Calu3 (cell line): Measurements from ENCODE around the gene SHD. TPM values are rescaled to one million over a fixed set of nuclear protein-coding genes. Genes with fewer than 3 reads are reported as not detected.
"Not testable (repeated sequence)": the region's sequence is repeated elsewhere in the genome, so short reads cannot be mapped to it uniquely, and the experiment has no call there.

Experiments used
- BruUV-seq: library from RNA; stranded (reverse); fragments of 400-500 nt; replicated peaks from 2 replicates; lab custom pipeline; 2021; lab: Mats Ljungman, UMichigan
- CTCF ChIA-PET: fragments of 300-600 bp; sonication (Branson Sonifier 250); formaldehyde crosslinking; loops from one replicate; lab custom pipeline; 2022; ENCODE audit warnings: antibody characterized with exemption; lab: Charles Lee
- DNase-seq: peaks from one replicate; pipeline ENCODE4 v3.0.0; 2022
- H3K27ac Mint-ChIP-seq: one replicate; pipeline ENCODE4 v1.8.0; 2022; ENCODE audit warnings: mixed read lengths; ENCODE audit not compliant: unreplicated experiment
- H3K27me3 Mint-ChIP-seq: one replicate; pipeline ENCODE4 v1.8.0; 2022; ENCODE audit warnings: mixed read lengths; ENCODE audit not compliant: unreplicated experiment
- H3K36me3 Mint-ChIP-seq: one replicate; pipeline ENCODE4 v1.8.0; 2022; ENCODE audit warnings: mild to moderate bottlenecking, moderate library complexity, mixed read lengths; ENCODE audit not compliant: insufficient read depth, unreplicated experiment
- H3K4me1 Mint-ChIP-seq: one replicate; pipeline ENCODE4 v1.8.0; 2022; ENCODE audit warnings: mild to moderate bottlenecking, low read depth, mixed read lengths; ENCODE audit not compliant: unreplicated experiment
- H3K4me3 Mint-ChIP-seq: one replicate; pipeline ENCODE4 v1.8.0; 2022; ENCODE audit warnings: mild to moderate bottlenecking, low read depth, moderate library complexity, mixed read lengths; ENCODE audit not compliant: unreplicated experiment
- H3K9me3 Mint-ChIP-seq: one replicate; pipeline ENCODE4 v1.8.0; 2022; ENCODE audit warnings: low read depth, mixed read lengths; ENCODE audit not compliant: unreplicated experiment
- intact Hi-C: fragments of 100-400 bp; cut with micrococcal nuclease; formaldehyde crosslinking; loops from one replicate; pipeline ENCODE4 v1.10.0; 2022; ENCODE audit not compliant: unreplicated experiment
- total RNA-seq: library from RNA; stranded (reverse); gene quantifications from 2 replicates; pipeline ENCODE4 v1.2.3, GENCODE V29; 2022
- TF ChIP-seq, protein P1 (sequence below): fragments of 200-600 bp; IDR thresholded peaks from one replicate; pipeline ENCODE4 v1.8.0; 2022; ENCODE audit warnings: antibody characterized with exemption; ENCODE audit not compliant: unreplicated experiment

SHD gene
- total RNA-seq, 1 experiment from 2014 or later: not detected

DNA sequence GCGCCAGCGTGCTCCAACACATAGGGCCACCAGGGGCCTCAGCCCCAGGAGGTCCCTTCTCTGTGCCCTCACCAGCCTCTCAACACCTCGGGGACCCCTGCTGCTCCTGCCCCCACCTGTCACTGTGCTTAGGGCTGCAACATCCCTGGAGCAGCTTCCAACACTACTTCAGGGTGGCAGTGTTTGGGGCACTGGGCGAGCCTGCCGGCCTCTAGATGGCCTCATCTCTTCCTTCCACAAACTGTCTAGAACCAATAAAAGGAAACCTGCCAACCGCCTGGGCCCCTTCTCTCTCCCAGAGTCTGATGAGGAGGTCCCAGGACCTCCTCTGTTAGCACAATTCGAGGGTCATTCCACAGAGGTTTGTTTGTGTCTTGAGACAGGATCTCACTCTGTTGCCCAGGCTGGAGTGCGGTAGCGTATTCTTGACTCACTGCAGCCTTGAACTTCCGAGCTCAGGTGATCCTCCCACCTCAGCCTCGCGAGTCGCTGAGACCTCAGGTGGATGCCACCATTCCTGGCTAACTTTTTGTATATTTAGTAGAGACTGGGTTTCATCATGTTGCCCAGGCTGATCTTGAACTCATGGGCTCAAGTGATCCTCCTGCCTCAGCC lies 10.1 kb upstream of the SHD start:
- CTCF ChIA-PET: no interaction called here
- no peaks in the 10 kb centered on the region for H3K4me1 Mint-ChIP-seq
- TF ChIP-seq, protein P1, sequence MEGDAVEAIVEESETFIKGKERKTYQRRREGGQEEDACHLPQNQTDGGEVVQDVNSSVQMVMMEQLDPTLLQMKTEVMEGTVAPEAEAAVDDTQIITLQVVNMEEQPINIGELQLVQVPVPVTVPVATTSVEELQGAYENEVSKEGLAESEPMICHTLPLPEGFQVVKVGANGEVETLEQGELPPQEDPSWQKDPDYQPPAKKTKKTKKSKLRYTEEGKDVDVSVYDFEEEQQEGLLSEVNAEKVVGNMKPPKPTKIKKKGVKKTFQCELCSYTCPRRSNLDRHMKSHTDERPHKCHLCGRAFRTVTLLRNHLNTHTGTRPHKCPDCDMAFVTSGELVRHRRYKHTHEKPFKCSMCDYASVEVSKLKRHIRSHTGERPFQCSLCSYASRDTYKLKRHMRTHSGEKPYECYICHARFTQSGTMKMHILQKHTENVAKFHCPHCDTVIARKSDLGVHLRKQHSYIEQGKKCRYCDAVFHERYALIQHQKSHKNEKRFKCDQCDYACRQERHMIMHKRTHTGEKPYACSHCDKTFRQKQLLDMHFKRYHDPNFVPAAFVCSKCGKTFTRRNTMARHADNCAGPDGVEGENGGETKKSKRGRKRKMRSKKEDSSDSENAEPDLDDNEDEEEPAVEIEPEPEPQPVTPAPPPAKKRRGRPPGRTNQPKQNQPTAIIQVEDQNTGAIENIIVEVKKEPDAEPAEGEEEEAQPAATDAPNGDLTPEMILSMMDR: no peak
- DNase-seq: no peak
- H3K9me3 Mint-ChIP-seq: no peaks in the 10 kb centered on the region
- H3K36me3 Mint-ChIP-seq: peaks cover 24% of the 10 kb centered on the region
- H3K27ac Mint-ChIP-seq: no peak overlapping the region
- intact Hi-C loops: no loop called here
- BruUV-seq: no TSS peak
- no peak overlapping the region for H3K4me3 Mint-ChIP-seq
- H3K27me3 Mint-ChIP-seq: no peaks in the 10 kb centered on the region

DNA sequence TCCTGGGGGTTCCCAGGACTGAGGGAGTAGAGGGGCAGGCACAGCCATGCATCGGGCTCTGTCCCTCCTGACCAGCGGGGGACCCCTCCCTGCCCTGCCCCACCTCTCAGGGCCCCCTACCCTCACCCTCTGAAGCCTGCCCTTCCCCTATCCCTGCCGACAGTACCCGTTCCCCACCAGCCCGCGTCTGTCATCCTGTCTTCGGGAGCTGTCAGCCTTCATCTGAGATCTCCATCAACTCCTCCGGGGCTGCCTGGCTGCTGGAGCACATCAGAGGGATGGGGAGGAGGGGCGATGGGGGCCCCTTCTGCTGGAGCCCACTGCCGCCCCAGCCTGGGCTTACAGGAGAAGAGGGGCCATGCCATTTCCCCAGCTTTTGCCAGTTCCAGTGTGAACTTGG lies 6.2 kb upstream of the SHD start:
- intact Hi-C loops: no loop called here

DNA sequence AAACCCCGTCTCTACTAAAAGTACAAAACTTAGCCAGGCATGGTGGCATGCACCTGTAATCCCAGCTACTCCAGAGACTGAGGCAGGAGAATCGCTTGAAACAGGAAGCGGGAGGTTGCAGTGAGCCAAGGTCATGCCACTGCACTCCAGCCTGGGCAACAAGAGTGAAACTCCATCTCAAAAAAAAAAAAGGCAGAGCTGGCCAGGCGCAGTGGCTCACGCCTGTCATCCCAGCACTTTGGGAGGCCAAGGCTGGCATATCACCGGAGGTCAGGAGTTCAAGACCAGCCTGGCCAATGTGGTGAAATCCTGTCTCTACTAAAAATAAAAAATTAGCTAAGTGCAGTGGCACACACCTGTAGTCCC lies 4.8 kb upstream of the SHD start:
- H3K27ac Mint-ChIP-seq, intact Hi-C loops, H3K4me1 Mint-ChIP-seq, DNase-seq, BruUV-seq, H3K4me3 Mint-ChIP-seq, H3K36me3 Mint-ChIP-seq, H3K9me3 Mint-ChIP-seq, CTCF ChIA-PET: not testable (repeated sequence)
- peaks cover 13% of the 10 kb centered on the region for H3K27me3 Mint-ChIP-seq

More for the DNA sequence above, 6.2 kb upstream of the SHD start:
- H3K27me3 Mint-ChIP-seq: no peaks in the 10 kb centered on the region
- H3K27ac Mint-ChIP-seq: no peak overlapping the region
- peaks cover 8% of the 10 kb centered on the region for H3K36me3 Mint-ChIP-seq
- no peak overlapping the region for H3K4me3 Mint-ChIP-seq
- no peaks in the 10 kb centered on the region for H3K4me1 Mint-ChIP-seq
- CTCF ChIA-PET: no interaction called here
- DNase-seq: no peak
- no peaks in the 10 kb centered on the region for H3K9me3 Mint-ChIP-seq
- TF ChIP-seq, protein P1: no peak
- no TSS peak for BruUV-seq

DNA sequence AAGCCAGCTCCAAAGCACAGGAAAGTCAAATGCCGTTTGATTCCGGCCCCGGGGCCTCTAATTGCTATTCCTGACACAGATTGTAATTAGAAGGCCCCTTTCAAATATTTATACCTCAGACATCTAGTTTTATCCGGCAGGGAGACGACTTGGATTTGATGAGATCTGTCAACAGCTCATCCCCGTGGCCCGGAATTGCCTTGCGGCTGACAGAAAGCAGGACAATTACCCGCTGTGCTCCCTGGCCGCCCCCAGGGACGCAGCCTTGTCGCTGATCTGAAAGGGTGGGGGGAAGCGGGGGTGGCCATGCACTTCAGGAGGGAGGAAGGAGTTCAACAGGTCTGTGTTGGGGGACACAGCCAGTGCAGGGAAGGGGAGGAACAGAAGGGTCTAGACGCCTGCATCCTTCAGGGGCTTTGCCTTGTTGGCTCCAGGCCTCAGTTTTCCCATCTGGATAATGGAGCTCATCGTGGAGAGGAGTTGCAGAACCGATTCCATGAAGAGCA lies 1.8 kb upstream of the SHD start:
- TF ChIP-seq, protein P1: no peak
- no peaks in the 10 kb centered on the region for H3K36me3 Mint-ChIP-seq
- BruUV-seq: no TSS peak
- H3K27ac Mint-ChIP-seq: no peak overlapping the region
- CTCF ChIA-PET: interaction anchor here (0.6 to 1.2 kb wide), 3 partner anchors 10 to 62 kb away, joined by 3 read pairs; no protein-coding TSS in a partner anchor
- no peak for DNase-seq
- H3K4me3 Mint-ChIP-seq: no peak overlapping the region
- no peaks in the 10 kb centered on the region for H3K9me3 Mint-ChIP-seq
- intact Hi-C loops: no loop called here
- H3K27me3 Mint-ChIP-seq: peaks cover 36% of the 10 kb centered on the region
- no peaks in the 10 kb centered on the region for H3K4me1 Mint-ChIP-seq

DNA sequence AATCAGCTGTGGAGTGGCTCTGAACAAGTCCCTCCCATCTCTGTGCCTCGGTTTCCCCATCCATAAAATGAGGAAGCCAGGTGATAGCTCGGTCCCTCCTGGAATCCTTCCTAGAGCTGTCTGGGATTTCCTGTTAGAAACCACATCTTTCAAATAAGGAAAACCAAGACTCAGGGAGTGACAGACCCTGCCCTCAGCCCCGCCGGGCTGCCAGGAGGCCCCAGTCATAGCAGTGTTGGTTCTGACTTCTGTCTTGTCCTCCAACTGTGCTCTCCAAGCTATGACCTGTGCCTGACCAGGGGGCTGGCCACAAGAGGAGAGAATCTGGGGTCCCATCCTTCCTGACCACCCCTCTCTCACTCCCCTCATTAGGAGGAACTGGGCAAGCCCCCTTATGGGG lies 1.1 kb upstream of the SHD start:
- intact Hi-C loops: no loop called here
- BruUV-seq: no TSS peak
- Mint-ChIP-seq H3K4me1 (no peaks in the 10 kb centered on the region), H3K27me3 (peaks cover 37% of the 10 kb centered on the region), H3K27ac (no peak overlapping the region), H3K9me3 (no peaks in the 10 kb centered on the region), H3K4me3 (no peak overlapping the region), H3K36me3 (no peaks in the 10 kb centered on the region)
- TF ChIP-seq, protein P1: no peak
- CTCF ChIA-PET: no interaction called here
- DNase-seq: no peak
